ENCODE data around the gene USF2.

USF2 gene

GRCh38 chr19:35269438-35270117, 816 bp downstream of the USF2 start:
- Histone ChIP-seq H3K9ac (ENCODE audit: low read length) (peak overlapping the region; percentile 93), H3K4me3 (ENCODE audit: low read depth, low read length) (peak overlapping the region; percentile 85), H3K36me3 (ENCODE audit: control insufficient read depth, insufficient read depth, low read length) (peaks cover 64% of the 10 kb centered on the region), H3K9me3 (ENCODE audit: control insufficient read depth, insufficient read depth, low read depth, low read length) (no peaks in the 10 kb centered on the region), H3K4me1 (ENCODE audit: control insufficient read depth, insufficient read depth, low read length) (peaks cover 8% of the 10 kb centered on the region; the same call in 1 of the 2 replicates), H3K27me3 (ENCODE audit: control insufficient read depth, insufficient read depth, low read length) (no peaks in the 10 kb centered on the region), H3K27ac (ENCODE audit: low read depth, low read length) (peak overlapping the region; percentile 77; the same call in 1 of the 2 replicates)

GRCh38 chr19:35270381-35270811, 1.6 kb downstream of the USF2 start:
- no peaks in the 10 kb centered on the region for H3K9me3 ChIP-seq (ENCODE audit: control insufficient read depth, insufficient read depth, low read depth, low read length)
- no peaks in the 10 kb centered on the region for H3K27me3 ChIP-seq (ENCODE audit: control insufficient read depth, insufficient read depth, low read length)
- peaks cover 8% of the 10 kb centered on the region; the same call in 1 of the 2 replicates for H3K4me1 ChIP-seq (ENCODE audit: control insufficient read depth, insufficient read depth, low read length)
- H3K27ac ChIP-seq (ENCODE audit: low read depth, low read length) = no peak overlapping the region
- H3K4me3 ChIP-seq (ENCODE audit: low read depth, low read length) = peak overlapping the region; percentile 85
- no peak overlapping the region for H3K9ac ChIP-seq (ENCODE audit: low read length)
- H3K36me3 ChIP-seq (ENCODE audit: control insufficient read depth, insufficient read depth, low read length) = peaks cover 61% of the 10 kb centered on the region

GRCh38 chr19:35271546-35271945, 2.8 kb downstream of the USF2 start:
- Histone ChIP-seq H3K4me1 (ENCODE audit: control insufficient read depth, insufficient read depth, low read length) (peaks cover 6% of the 10 kb centered on the region; the same call in 1 of the 2 replicates), H3K27ac (ENCODE audit: low read depth, low read length) (no peak overlapping the region), H3K9me3 (ENCODE audit: control insufficient read depth, insufficient read depth, low read depth, low read length) (no peaks in the 10 kb centered on the region), H3K9ac (ENCODE audit: low read length) (no peak overlapping the region), H3K4me3 (ENCODE audit: low read depth, low read length) (no peak overlapping the region), H3K27me3 (ENCODE audit: control insufficient read depth, insufficient read depth, low read length) (no peaks in the 10 kb centered on the region), H3K36me3 (ENCODE audit: control insufficient read depth, insufficient read depth, low read length) (peaks cover 60% of the 10 kb centered on the region)

- Histone ChIP-seq H3K9ac (ENCODE audit: low read length) (no peak overlapping the region), H3K9me3 (ENCODE audit: control insufficient read depth, insufficient read depth, low read depth, low read length) (no peaks in the 10 kb centered on the region), H3K4me1 (ENCODE audit: control insufficient read depth, insufficient read depth, low read length) (0 out of 2 replicates have a peak, but pooled peaks cover 1% of the 10 kb centered on the region), H3K27ac (ENCODE audit: low read depth, low read length) (no peak overlapping the region), H3K27me3 (ENCODE audit: control insufficient read depth, insufficient read depth, low read length) (no peaks in the 10 kb centered on the region), H3K4me3 (ENCODE audit: low read depth, low read length) (no peak overlapping the region), H3K36me3 (ENCODE audit: control insufficient read depth, insufficient read depth, low read length) (peaks cover 65% of the 10 kb centered on the region)
Observed at GRCh38 chr19:35272122-35272719, 3.5 kb downstream of the USF2 start.

GRCh38 chr19:35272954-35273649, 4.3 kb downstream of the USF2 start:
- Histone ChIP-seq H3K27ac (ENCODE audit: low read depth, low read length) (no peak overlapping the region), H3K4me1 (ENCODE audit: control insufficient read depth, insufficient read depth, low read length) (no peaks in the 10 kb centered on the region), H3K36me3 (ENCODE audit: control insufficient read depth, insufficient read depth, low read length) (peaks cover 73% of the 10 kb centered on the region), H3K4me3 (ENCODE audit: low read depth, low read length) (no peak overlapping the region), H3K27me3 (ENCODE audit: control insufficient read depth, insufficient read depth, low read length) (no peaks in the 10 kb centered on the region), H3K9me3 (ENCODE audit: control insufficient read depth, insufficient read depth, low read depth, low read length) (no peaks in the 10 kb centered on the region), H3K9ac (ENCODE audit: low read length) (no peak overlapping the region)

- Histone ChIP-seq H3K4me1 (ENCODE audit: control insufficient read depth, insufficient read depth, low read length) (no peaks in the 10 kb centered on the region), H3K36me3 (ENCODE audit: control insufficient read depth, insufficient read depth, low read length) (peaks cover 77% of the 10 kb centered on the region), H3K27me3 (ENCODE audit: control insufficient read depth, insufficient read depth, low read length) (no peaks in the 10 kb centered on the region), H3K4me3 (ENCODE audit: low read depth, low read length) (no peak overlapping the region), H3K27ac (ENCODE audit: low read depth, low read length) (no peak overlapping the region), H3K9me3 (ENCODE audit: control insufficient read depth, insufficient read depth, low read depth, low read length) (no peaks in the 10 kb centered on the region), H3K9ac (ENCODE audit: low read length) (no peak overlapping the region)
Observed at GRCh38 chr19:35273686-35274259, 5.0 kb downstream of the USF2 start.

- no peak overlapping the region for H3K27ac ChIP-seq (ENCODE audit: low read depth, low read length)
- H3K9ac ChIP-seq (ENCODE audit: low read length) = no peak overlapping the region
- H3K27me3 ChIP-seq (ENCODE audit: control insufficient read depth, insufficient read depth, low read length) = no peaks in the 10 kb centered on the region
- H3K4me1 ChIP-seq (ENCODE audit: control insufficient read depth, insufficient read depth, low read length) = no peaks in the 10 kb centered on the region
- peaks cover 82% of the 10 kb centered on the region for H3K36me3 ChIP-seq (ENCODE audit: control insufficient read depth, insufficient read depth, low read length)
- no peaks in the 10 kb centered on the region for H3K9me3 ChIP-seq (ENCODE audit: control insufficient read depth, insufficient read depth, low read depth, low read length)
- H3K4me3 ChIP-seq (ENCODE audit: low read depth, low read length) = no peak overlapping the region
Observed at GRCh38 chr19:35274323-35274722, 5.6 kb downstream of the USF2 start.

GRCh38 chr19:35276706-35277281, 8.0 kb downstream of the USF2 start:
- H3K9ac ChIP-seq (ENCODE audit: low read length) = no peak overlapping the region
- no peak overlapping the region for H3K4me3 ChIP-seq (ENCODE audit: low read depth, low read length)
- no peaks in the 10 kb centered on the region for H3K27me3 ChIP-seq (ENCODE audit: control insufficient read depth, insufficient read depth, low read length)
- no peaks in the 10 kb centered on the region for H3K9me3 ChIP-seq (ENCODE audit: control insufficient read depth, insufficient read depth, low read depth, low read length)
- no peaks in the 10 kb centered on the region for H3K4me1 ChIP-seq (ENCODE audit: control insufficient read depth, insufficient read depth, low read length)
- peaks cover 68% of the 10 kb centered on the region for H3K36me3 ChIP-seq (ENCODE audit: control insufficient read depth, insufficient read depth, low read length)
- no peak overlapping the region; the same call in 1 of the 2 replicates for H3K27ac ChIP-seq (ENCODE audit: low read depth, low read length)

GRCh38 chr19:35278578-35279284, 10.0 kb downstream of the USF2 start:
- Histone ChIP-seq H3K27me3 (ENCODE audit: control insufficient read depth, insufficient read depth, low read length) (no peaks in the 10 kb centered on the region; the same call in 1 of the 2 replicates), H3K36me3 (ENCODE audit: control insufficient read depth, insufficient read depth, low read length) (peaks cover 52% of the 10 kb centered on the region), H3K9ac (ENCODE audit: low read length) (no peak overlapping the region), H3K4me3 (ENCODE audit: low read depth, low read length) (no peak overlapping the region), H3K9me3 (ENCODE audit: control insufficient read depth, insufficient read depth, low read depth, low read length) (no peaks in the 10 kb centered on the region), H3K4me1 (ENCODE audit: control insufficient read depth, insufficient read depth, low read length) (no peaks in the 10 kb centered on the region), H3K27ac (ENCODE audit: low read depth, low read length) (no peak overlapping the region)

- H3K9me3 ChIP-seq (ENCODE audit: control insufficient read depth, insufficient read depth, low read depth, low read length) = no peaks in the 10 kb centered on the region
- H3K27me3 ChIP-seq (ENCODE audit: control insufficient read depth, insufficient read depth, low read length) = no peaks in the 10 kb centered on the region; the same call in 1 of the 2 replicates
- H3K36me3 ChIP-seq (ENCODE audit: control insufficient read depth, insufficient read depth, low read length) = peaks cover 46% of the 10 kb centered on the region
- no peaks in the 10 kb centered on the region for H3K4me1 ChIP-seq (ENCODE audit: control insufficient read depth, insufficient read depth, low read length)
- no peak overlapping the region for H3K27ac ChIP-seq (ENCODE audit: low read depth, low read length)
- H3K9ac ChIP-seq (ENCODE audit: low read length) = no peak overlapping the region
- H3K4me3 ChIP-seq (ENCODE audit: low read depth, low read length) = no peak overlapping the region
Observed at GRCh38 chr19:35279374-35279773, 10.6 kb downstream of the USF2 start.
